ENCODE results near the gene ADAM33. TPM values are rescaled to one million over a fixed set of nuclear protein-coding genes. Genes with fewer than 3 reads are reported as not detected.

Gene ADAM33
- total RNA-seq, 4 donors from 2014 or later, result 5.6 to 175 (median 23.3) TPM

GRCh38 chr20:3696200-3696599, 14.4 kb upstream of the ADAM33 start:
- Histone ChIP-seq H3K4me1 (no peaks in the 10 kb centered on the region), H3K9me3 (peaks cover 0 to 5% (median 0%) of the 10 kb centered on the region in 4 donors), H3K4me3 (no peak overlapping the region), H3K27me3 (no peaks in the 10 kb centered on the region), H3K36me3 (no peaks in the 10 kb centered on the region), H3K27ac (no peak overlapping the region)
- DNase-seq, result no peak
- TF ChIP-seq CTCF (IDR thresholded peaks at IDR 0.05), result peak in 3 of 6 experiments; percentile 14 to 41 (median 23)
- no peak for TF ChIP-seq POLR2A (IDR thresholded peaks at IDR 0.05)

- no peaks in the 10 kb centered on the region for H3K4me1 ChIP-seq
- no peak overlapping the region for H3K4me3 ChIP-seq
- H3K9me3 ChIP-seq, result peaks cover 0 to 5% (median 0%) of the 10 kb centered on the region in 4 donors
- no peak overlapping the region for H3K27ac ChIP-seq
- DNase-seq, result no peak
- no peaks in the 10 kb centered on the region for H3K36me3 ChIP-seq
- H3K27me3 ChIP-seq, result no peaks in the 10 kb centered on the region
- TF ChIP-seq POLR2A (IDR thresholded peaks at IDR 0.05) (no peak), CTCF (IDR thresholded peaks at IDR 0.05) (no peak)
These were observed 13.1 kb upstream of the ADAM33 start for GRCh38 chr20:3694864-3695263.

GRCh38 chr20:3693376-3693775, 11.6 kb upstream of the ADAM33 start:
- TF ChIP-seq CTCF (IDR thresholded peaks at IDR 0.05), result no peak
- no peak for TF ChIP-seq POLR2A (IDR thresholded peaks at IDR 0.05)
- H3K27ac ChIP-seq, result no peak overlapping the region
- no peak for DNase-seq
- H3K9me3 ChIP-seq, result peaks cover 0 to 5% (median 0%) of the 10 kb centered on the region in 4 donors
- H3K4me3 ChIP-seq, result no peak overlapping the region
- H3K36me3 ChIP-seq, result no peaks in the 10 kb centered on the region
- H3K27me3 ChIP-seq, result no peaks in the 10 kb centered on the region
- no peaks in the 10 kb centered on the region for H3K4me1 ChIP-seq

GRCh38 chr20:3692706-3693294, 11.0 kb upstream of the ADAM33 start:
- no peak for DNase-seq
- H3K4me3 ChIP-seq, result no peak overlapping the region
- no peaks in the 10 kb centered on the region for H3K36me3 ChIP-seq
- no peaks in the 10 kb centered on the region for H3K4me1 ChIP-seq
- no peaks in the 10 kb centered on the region for H3K27me3 ChIP-seq
- peaks cover 0 to 5% (median 0%) of the 10 kb centered on the region in 4 donors for H3K9me3 ChIP-seq
- TF ChIP-seq POLR2A (IDR thresholded peaks at IDR 0.05) (no peak), CTCF (IDR thresholded peaks at IDR 0.05) (no peak)
- H3K27ac ChIP-seq, result no peak overlapping the region

- H3K4me3 ChIP-seq, result no peak overlapping the region
- no peak for DNase-seq
- peaks cover 0 to 5% (median 0%) of the 10 kb centered on the region in 4 donors for H3K9me3 ChIP-seq
- no peaks in the 10 kb centered on the region for H3K27me3 ChIP-seq
- no peaks in the 10 kb centered on the region for H3K36me3 ChIP-seq
- H3K27ac ChIP-seq, result no peak overlapping the region
- H3K4me1 ChIP-seq, result peaks cover 0 to 4% (median 0%) of the 10 kb centered on the region in 4 donors
- TF ChIP-seq CTCF (IDR thresholded peaks at IDR 0.05) (no peak), POLR2A (IDR thresholded peaks at IDR 0.05) (no peak)
These were observed 10.1 kb upstream of the ADAM33 start for GRCh38 chr20:3691897-3692296.

Measured in Peyer's patch (tissue), 4 donors.